T-helper 17 cell (primary cell): ENCODE data around the gene PLXNA2. TPM values are rescaled to one million over a fixed set of nuclear protein-coding genes. Genes with fewer than 3 reads are reported as not detected.

Experiments
- ATAC-seq: fragments of 150-1000 bp; cut with Tn5 transposase; 2 replicates; pipeline ENCODE4 v1.10.0; 2021; ENCODE audit warnings: mild to moderate bottlenecking, moderate library complexity
- DNase-seq, 3 donors: peaks; one replicate each; pipeline versions ENCODE4 v3.0.0 to v3.0.0-alpha.2; 2020 to 2021
- H3K9me3 ChIP-seq: one replicate; pipeline ENCODE4 v1.7.0; 2013; ENCODE audit warnings: low read length, mild to moderate bottlenecking; ENCODE audit not compliant: control insufficient read depth, poor library complexity, severe bottlenecking
- H3K27ac Mint-ChIP-seq: one replicate; pipeline ENCODE4 v1.8.0; 2022; ENCODE audit warnings: mild to moderate bottlenecking, moderate library complexity, mixed read lengths
- H3K27me3 Mint-ChIP-seq: one replicate; pipeline ENCODE4 v1.8.0; 2022; ENCODE audit warnings: mixed read lengths
- H3K36me3 Mint-ChIP-seq: one replicate; pipeline ENCODE4 v1.8.0; 2022; ENCODE audit warnings: low read depth, mixed read lengths
- H3K4me1 Mint-ChIP-seq: one replicate; pipeline ENCODE4 v1.8.0; 2022; ENCODE audit warnings: mild to moderate bottlenecking, mixed read lengths
- H3K4me3 Mint-ChIP-seq: one replicate; pipeline ENCODE4 v1.8.0; 2022; ENCODE audit warnings: mild to moderate bottlenecking, moderate library complexity, mixed read lengths
- total RNA-seq, 4 donors: library from RNA in 2 of 4; stranded (reverse) in 2 of 4; gene quantifications; one replicate each; pipeline ENCODE4 v1.2.3 and lab custom pipeline; 2022 to 2026

The PLXNA2 gene
- total RNA-seq, 2 donors from 2014 or later = 1.0 to 2.2 TPM

DNA sequence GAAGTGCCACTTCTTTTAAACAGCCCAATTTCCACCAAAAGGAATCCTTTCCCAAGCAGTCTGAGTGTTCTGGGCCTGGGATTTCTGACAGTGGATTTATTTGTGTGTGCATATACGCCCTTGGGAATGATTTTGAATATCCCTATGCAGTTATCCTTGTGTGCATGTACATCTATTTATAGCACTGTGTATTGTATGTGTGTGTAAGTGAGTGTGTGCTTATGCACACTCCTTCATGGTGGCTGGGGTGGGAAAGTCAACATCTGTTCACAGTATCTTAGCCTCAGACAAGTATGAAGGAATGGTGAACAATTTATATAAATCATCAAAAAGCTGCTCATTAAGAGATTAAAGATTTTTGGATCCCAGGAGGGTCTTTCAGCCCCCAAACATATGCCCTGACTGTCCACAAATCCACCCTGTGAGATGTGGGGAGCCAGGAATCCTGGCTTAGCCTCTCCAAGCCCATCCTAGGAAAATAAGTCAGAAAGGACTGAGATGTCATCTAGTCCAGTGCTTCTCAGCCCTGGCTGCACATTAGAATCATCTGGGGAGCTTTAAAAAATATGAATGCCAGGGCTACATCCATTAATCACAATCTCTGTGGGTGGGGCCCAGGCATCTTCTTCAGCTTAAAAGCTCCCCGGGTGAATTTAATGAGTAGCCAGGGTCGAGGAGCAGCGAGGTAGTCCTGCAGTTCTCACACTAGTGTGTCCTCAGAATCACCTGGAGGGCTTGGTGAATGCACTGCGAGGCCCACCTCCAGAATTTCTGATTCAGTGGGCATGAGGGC is 101.4 kb downstream of the PLXNA2 start:
- ATAC-seq = no peak
- Mint-ChIP-seq H3K36me3 (no peaks in the 10 kb centered on the region), H3K27ac (no peak overlapping the region), H3K27me3 (no peaks in the 10 kb centered on the region), H3K4me1 (no peaks in the 10 kb centered on the region), H3K4me3 (no peak overlapping the region)
- H3K9me3 ChIP-seq = no peaks in the 10 kb centered on the region
- DNase-seq = no peak

DNA sequence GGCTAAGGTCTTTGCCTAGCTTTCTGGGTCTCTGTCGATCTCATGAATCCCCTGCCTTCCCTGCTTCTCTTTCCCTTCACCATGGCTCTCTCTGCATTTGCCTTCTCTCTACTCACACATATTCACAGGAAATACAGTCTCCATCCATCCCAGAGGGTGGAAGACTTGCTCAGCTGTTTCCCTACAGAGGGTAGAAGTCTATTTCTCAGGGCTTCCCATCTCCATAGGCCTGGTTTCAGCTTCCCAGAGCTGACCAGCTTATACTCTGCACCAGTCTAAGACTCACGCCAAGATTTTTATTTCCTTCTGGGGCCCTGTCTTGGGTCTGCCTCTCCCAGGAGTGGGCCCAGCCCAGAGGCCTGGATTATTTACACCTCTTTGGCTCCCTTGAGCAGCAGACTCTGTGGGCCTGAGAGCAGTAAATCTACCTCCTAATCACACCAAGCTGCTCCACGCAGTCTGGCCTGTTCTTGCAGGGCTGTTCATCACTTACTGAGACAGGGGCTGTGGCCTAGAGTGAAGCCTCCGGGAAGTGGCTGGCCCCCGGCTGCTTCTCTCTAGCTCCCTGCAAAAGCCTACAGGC is 102.5 kb downstream of the PLXNA2 start:
- H3K9me3 ChIP-seq = no peaks in the 10 kb centered on the region
- H3K27ac Mint-ChIP-seq = no peak overlapping the region
- no peaks in the 10 kb centered on the region for H3K36me3 Mint-ChIP-seq
- no peaks in the 10 kb centered on the region for H3K27me3 Mint-ChIP-seq
- no peak for DNase-seq
- H3K4me1 Mint-ChIP-seq = no peaks in the 10 kb centered on the region
- ATAC-seq = no peak
- H3K4me3 Mint-ChIP-seq = no peak overlapping the region

- no peaks in the 10 kb centered on the region for H3K36me3 Mint-ChIP-seq
- ATAC-seq (no peak), DNase-seq (no peak)
- H3K4me3 Mint-ChIP-seq = no peak overlapping the region
- H3K27me3 Mint-ChIP-seq = no peaks in the 10 kb centered on the region
- no peaks in the 10 kb centered on the region for H3K9me3 ChIP-seq
- H3K4me1 Mint-ChIP-seq = no peaks in the 10 kb centered on the region
- H3K27ac Mint-ChIP-seq = no peak overlapping the region
Measured at GRCh38 chr1:208139434-208140045, 104.6 kb downstream of the PLXNA2 start.

DNA sequence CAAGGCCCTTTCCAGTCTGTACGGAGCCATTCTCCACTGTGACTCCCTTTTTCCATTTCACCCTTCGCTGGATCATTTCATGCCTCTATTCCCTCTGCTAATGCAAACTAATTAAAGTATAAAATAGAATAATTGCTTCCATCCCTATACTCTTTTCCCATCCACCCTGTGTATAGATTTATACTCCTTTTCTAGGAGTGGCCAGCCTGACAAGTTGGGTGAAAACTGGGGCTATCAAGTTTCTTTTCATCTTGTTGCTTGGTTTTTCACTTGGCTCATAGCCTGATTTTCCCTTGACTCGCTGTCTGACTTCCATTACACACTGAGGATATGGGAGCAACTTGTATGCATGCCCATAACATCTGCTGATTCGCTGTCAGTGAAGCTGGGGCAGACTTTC is 107.0 kb downstream of the PLXNA2 start:
- no peaks in the 10 kb centered on the region for H3K4me1 Mint-ChIP-seq
- H3K27ac Mint-ChIP-seq = no peak overlapping the region
- no peak for ATAC-seq
- peaks cover 2% of the 10 kb centered on the region for H3K27me3 Mint-ChIP-seq
- no peak overlapping the region for H3K4me3 Mint-ChIP-seq
- no peaks in the 10 kb centered on the region for H3K9me3 ChIP-seq
- no peak for DNase-seq
- H3K36me3 Mint-ChIP-seq = no peaks in the 10 kb centered on the region

DNA sequence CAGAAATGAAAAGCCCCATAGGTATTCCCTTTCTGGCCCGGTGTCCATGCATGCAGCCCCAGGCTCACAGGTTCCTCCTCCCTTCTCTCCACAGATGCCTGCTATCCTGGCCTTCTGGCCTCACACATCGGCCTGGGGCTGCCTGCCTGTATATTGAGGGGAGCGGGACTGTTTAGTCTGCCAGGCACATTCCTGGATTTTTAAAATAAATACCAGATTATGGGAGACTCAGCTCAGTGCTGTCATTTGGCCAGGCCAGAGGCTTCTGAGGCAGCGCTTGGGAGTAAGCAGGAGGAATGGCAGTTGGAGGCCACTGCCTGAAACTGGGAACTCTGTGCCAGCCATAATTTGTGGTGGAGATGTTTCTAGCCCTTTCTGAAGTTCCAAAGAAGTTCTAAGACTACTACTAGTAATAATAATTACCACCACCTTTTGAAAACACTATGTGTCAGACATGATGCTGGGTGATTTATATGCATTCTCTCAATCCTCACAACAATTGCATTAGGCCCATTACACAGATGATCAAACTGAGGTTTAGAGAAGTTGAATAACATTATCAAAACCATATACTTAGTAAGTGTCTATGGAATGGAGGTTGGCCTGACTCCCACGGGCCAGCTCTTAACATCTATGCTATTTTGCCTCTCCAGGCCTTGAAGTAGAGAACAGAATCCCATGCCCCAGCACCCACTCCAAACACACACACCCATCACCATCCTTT is 107.6 kb downstream of the PLXNA2 start:
- no peak for DNase-seq
- no peaks in the 10 kb centered on the region for H3K9me3 ChIP-seq
- Mint-ChIP-seq H3K27ac (no peak overlapping the region), H3K27me3 (peaks cover 8% of the 10 kb centered on the region), H3K4me1 (peaks cover 5% of the 10 kb centered on the region), H3K36me3 (no peaks in the 10 kb centered on the region), H3K4me3 (no peak overlapping the region)
- ATAC-seq = no peak

- Mint-ChIP-seq H3K4me3 (no peak overlapping the region), H3K27ac (no peak overlapping the region), H3K36me3 (no peaks in the 10 kb centered on the region), H3K27me3 (peaks cover 17% of the 10 kb centered on the region), H3K4me1 (peaks cover 5% of the 10 kb centered on the region)
- ATAC-seq = no peak
- DNase-seq = no peak
- no peaks in the 10 kb centered on the region for H3K9me3 ChIP-seq
Measured at GRCh38 chr1:208135354-208135753, 108.8 kb downstream of the PLXNA2 start.

DNA sequence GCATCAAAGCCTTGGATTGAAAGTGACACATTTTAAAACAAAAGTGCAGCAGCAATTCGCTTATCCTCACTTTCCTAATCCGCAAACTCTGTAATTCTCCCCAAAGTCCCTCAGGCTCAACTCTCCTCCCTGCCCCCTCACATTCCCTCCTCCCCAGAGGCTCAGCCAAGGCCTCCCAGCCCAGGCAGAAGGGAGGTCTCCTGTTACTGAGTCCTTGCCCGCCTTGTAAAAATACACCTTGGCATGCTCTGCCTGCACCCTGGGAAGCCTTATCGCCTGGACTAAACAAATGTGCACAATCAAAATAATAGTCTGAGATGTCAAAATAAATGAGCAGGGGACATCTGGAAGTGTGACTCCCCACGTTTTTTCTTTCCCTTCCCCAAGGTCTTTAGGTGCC is 109.7 kb downstream of the PLXNA2 start:
- no peak overlapping the region for H3K27ac Mint-ChIP-seq
- no peaks in the 10 kb centered on the region for H3K36me3 Mint-ChIP-seq
- peaks cover 25% of the 10 kb centered on the region for H3K27me3 Mint-ChIP-seq
- H3K4me3 Mint-ChIP-seq = no peak overlapping the region
- ATAC-seq (no peak), DNase-seq (no peak)
- H3K4me1 Mint-ChIP-seq = peaks cover 5% of the 10 kb centered on the region
- no peaks in the 10 kb centered on the region for H3K9me3 ChIP-seq

DNA sequence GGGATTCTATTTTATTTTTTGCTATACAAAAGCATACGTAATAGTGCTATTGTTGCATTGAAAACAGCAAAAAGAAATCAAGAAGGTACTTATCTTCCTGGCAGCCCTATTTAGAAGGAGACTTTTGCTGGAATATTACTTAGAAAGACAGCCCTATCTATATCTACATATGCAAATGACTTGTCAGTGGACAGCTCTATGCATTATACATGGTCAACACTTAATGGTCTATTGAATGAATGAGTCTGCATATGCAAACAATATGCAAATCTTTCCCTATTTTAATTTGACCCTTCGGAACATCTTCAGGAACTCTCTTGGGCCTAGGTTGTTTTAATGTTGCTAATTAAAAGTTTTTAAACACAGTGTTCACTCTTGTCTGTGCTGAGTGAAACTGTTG is 110.8 kb downstream of the PLXNA2 start:
- no peaks in the 10 kb centered on the region for H3K36me3 Mint-ChIP-seq
- peaks cover 5% of the 10 kb centered on the region for H3K4me1 Mint-ChIP-seq
- no peak for ATAC-seq
- peaks cover 28% of the 10 kb centered on the region for H3K27me3 Mint-ChIP-seq
- no peak for DNase-seq
- no peak overlapping the region for H3K27ac Mint-ChIP-seq
- no peak overlapping the region for H3K4me3 Mint-ChIP-seq
- H3K9me3 ChIP-seq = no peaks in the 10 kb centered on the region

DNA sequence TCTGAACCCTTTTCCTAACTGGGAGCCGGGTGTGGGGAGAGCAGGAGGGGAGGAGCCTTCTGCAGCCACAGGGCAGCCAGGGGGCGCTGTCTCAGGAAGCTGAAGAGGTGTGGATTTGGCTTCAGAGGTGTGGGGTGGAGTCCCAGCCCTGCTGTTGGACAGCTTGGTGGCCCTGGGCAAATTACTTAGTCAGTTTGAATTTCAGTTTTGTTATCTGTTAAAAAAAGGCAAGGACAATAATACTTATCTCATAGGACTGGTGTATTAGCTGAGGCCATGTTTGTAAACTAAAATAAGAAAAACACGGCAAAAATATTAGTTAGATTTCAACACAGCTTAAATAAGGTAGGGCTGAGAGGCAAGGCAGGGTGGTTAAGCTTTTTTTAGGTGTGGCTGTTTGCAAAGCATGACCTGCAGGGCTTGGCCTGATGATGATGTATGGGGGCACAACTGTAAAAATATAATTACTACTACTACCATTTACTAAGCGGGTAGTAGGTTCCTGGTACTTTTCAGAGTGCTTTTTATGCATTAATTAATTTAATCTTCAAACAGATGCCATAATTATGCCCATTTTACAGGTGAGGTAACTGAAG is 111.8 kb downstream of the PLXNA2 start:
- H3K36me3 Mint-ChIP-seq = peaks cover under 1% of the 10 kb centered on the region
- DNase-seq (peak in 1 of 3 donors; percentile 21), ATAC-seq (peak; percentile 71)
- peak overlapping the region; percentile 57 for H3K4me3 Mint-ChIP-seq
- H3K27ac Mint-ChIP-seq = no peak overlapping the region
- H3K27me3 Mint-ChIP-seq = peaks cover 35% of the 10 kb centered on the region
- no peaks in the 10 kb centered on the region for H3K9me3 ChIP-seq
- H3K4me1 Mint-ChIP-seq = peaks cover 5% of the 10 kb centered on the region

GRCh38 chr1:208131621-208132286 is 112.4 kb downstream of the PLXNA2 start:
- H3K9me3 ChIP-seq = no peaks in the 10 kb centered on the region
- Mint-ChIP-seq H3K27me3 (peaks cover 38% of the 10 kb centered on the region), H3K4me3 (peak overlapping the region; percentile 57), H3K4me1 (peaks cover 6% of the 10 kb centered on the region), H3K36me3 (peaks cover 2% of the 10 kb centered on the region), H3K27ac (no peak overlapping the region)
- ATAC-seq = peak; percentile 18
- no peak for DNase-seq

DNA sequence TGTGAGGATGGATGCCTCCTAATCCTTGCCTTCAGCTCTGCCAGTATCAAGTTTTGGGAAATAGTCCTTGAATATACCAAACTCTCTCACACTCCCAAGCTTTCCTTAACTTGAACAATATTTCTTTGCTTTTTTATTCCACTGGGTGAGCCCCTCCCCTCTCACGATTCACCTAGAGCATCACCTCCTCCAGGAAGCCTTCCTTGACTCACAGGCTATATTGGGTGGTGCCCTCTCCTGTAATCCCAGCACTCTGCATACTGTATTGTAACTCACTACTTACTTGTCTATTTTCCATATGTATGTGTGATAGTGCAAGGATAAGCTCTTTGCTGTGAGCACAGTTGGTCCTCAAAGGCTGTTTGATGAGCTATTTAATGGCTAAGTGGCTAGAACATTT is 114.7 kb downstream of the PLXNA2 start:
- Mint-ChIP-seq H3K27me3 (peaks cover 38% of the 10 kb centered on the region), H3K27ac (no peak overlapping the region), H3K4me1 (peaks cover 11% of the 10 kb centered on the region), H3K4me3 (no peak overlapping the region), H3K36me3 (peaks cover 2% of the 10 kb centered on the region)
- H3K9me3 ChIP-seq = no peaks in the 10 kb centered on the region
- ATAC-seq = no peak
- no peak for DNase-seq

DNA sequence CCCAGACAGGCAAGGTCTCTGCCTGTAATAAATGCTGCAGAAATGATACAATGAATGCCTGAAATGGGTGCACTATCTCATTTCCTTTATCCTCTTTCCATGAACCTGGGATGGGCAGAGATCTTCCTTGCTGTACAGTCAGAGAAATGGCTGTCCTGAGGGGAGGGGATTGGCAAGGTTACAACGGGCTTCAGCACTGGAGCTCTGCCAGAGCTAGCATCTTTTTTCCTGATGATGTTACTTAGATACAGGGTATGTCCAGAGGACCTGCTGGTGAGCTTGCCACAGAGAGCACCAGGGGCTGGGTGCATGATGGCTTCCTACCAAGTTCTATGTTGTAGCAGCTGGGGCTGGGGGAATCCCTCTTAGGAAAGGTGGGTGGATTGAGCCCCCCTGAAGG is 115.1 kb downstream of the PLXNA2 start:
- H3K9me3 ChIP-seq = no peaks in the 10 kb centered on the region
- DNase-seq (no peak), ATAC-seq (no peak)
- H3K36me3 Mint-ChIP-seq = peaks cover 2% of the 10 kb centered on the region
- no peak overlapping the region for H3K27ac Mint-ChIP-seq
- peaks cover 11% of the 10 kb centered on the region for H3K4me1 Mint-ChIP-seq
- peaks cover 38% of the 10 kb centered on the region for H3K27me3 Mint-ChIP-seq
- no peak overlapping the region for H3K4me3 Mint-ChIP-seq
